HEK293 (cell line): Measurements from ENCODE around the gene TYW1B.
A peak's percentile ranks its signal among the peaks of the same experiment; 100 is the strongest.
"Not testable (repeated sequence)": the region's sequence is repeated elsewhere in the genome, so short reads cannot be mapped to it uniquely, and the experiment has no call there.

Experiments
- CTCF ChIA-PET: fragments of 350-600 bp; formaldehyde crosslinking; extraction: SDS; loops from one replicate; lab custom pipeline; 2021; ENCODE audit warnings: antibody characterized with exemption; lab: Yijun Ruan, JAX
- POLR2A ChIA-PET: fragments of 300-600 bp; formaldehyde crosslinking; extraction: SDS; loops from one replicate; lab custom pipeline; 2020; ENCODE audit warnings: antibody characterized with exemption, inconsistent platforms; lab: Yijun Ruan, JAX
- H3K27ac ChIP-seq: fragments of 200-500 bp; sonication (Bioruptor generic); 2 replicates; pipeline ENCODE4 v1.5.1; 2014; ENCODE audit warnings: low read depth, low read length, control low read depth, inconsistent platforms; ENCODE audit errors: extremely low read depth
- H3K36me3 ChIP-seq, 2 experiments: fragments of 200-500 bp in 1 of 2; sonication (Bioruptor generic) in 1 of 2; 1 replicate in 1 of 2; 2 replicates in 1 of 2; pipeline ENCODE4 v1.5.1; 2014 to 2017; ENCODE audit warnings: inconsistent platforms in 2 of 2, low read length in 2 of 2; ENCODE audit not compliant: control insufficient read depth in 2 of 2, insufficient read depth in 1 of 2
- H3K4me1 ChIP-seq: fragments of 200-500 bp; sonication (Bioruptor generic); 2 replicates; pipeline ENCODE4 v1.5.1; 2014; ENCODE audit warnings: mild to moderate bottlenecking, low read length, inconsistent platforms; ENCODE audit not compliant: control insufficient read depth, insufficient read depth
- H3K4me3 ChIP-seq: 2 replicates; pipeline ENCODE4 v1.5.1; 2011; ENCODE audit warnings: low read depth, mild to moderate bottlenecking, control low read depth, low read length, moderate library complexity
- H3K9me3 ChIP-seq: fragments of 200-500 bp; sonication (Bioruptor generic); 2 replicates; pipeline ENCODE4 v1.5.1; 2014; ENCODE audit warnings: low read depth, low read length, inconsistent platforms; ENCODE audit not compliant: control insufficient read depth, insufficient read depth
- ATF2 ChIP-seq: fragments of 450-650 bp; formaldehyde crosslinking; IDR thresholded peaks from 2 replicates; pipeline ENCODE4 v1.5.1; 2016; ENCODE audit warnings: missing biosample characterization, missing genetic modification characterization, low read depth
- BCL6B ChIP-seq: fragments of 450-650 bp; formaldehyde crosslinking; IDR thresholded peaks from 2 replicates; pipeline ENCODE4 v1.5.1; 2017; ENCODE audit warnings: missing biosample characterization, missing genetic modification characterization
- EGR2 ChIP-seq: fragments of 450-650 bp; formaldehyde crosslinking; IDR thresholded peaks from 2 replicates; pipeline ENCODE4 v1.5.1; 2016; ENCODE audit warnings: low read depth, missing biosample characterization, missing genetic modification characterization
- KLF16 ChIP-seq: fragments of 450-650 bp; formaldehyde crosslinking; IDR thresholded peaks from 2 replicates; pipeline ENCODE4 v1.5.1; 2017; ENCODE audit warnings: missing biosample characterization, missing genetic modification characterization
- PRDM10 ChIP-seq: fragments of 450-650 bp; formaldehyde crosslinking; IDR thresholded peaks from 2 replicates; pipeline ENCODE4 v1.5.1; 2016; ENCODE audit warnings: missing biosample characterization, missing genetic modification characterization
- ZBTB48 ChIP-seq: fragments of 450-650 bp; formaldehyde crosslinking; IDR thresholded peaks from 2 replicates; pipeline ENCODE4 v1.5.1; 2016; ENCODE audit warnings: missing biosample characterization, missing genetic modification characterization
- ZFHX2 ChIP-seq: fragments of 450-650 bp; formaldehyde crosslinking; conservative IDR thresholded peaks from 2 replicates; pipeline ENCODE4 v1.5.1; 2016; ENCODE audit warnings: missing biosample characterization, missing genetic modification characterization
- ZNF121 ChIP-seq: fragments of 450-650 bp; formaldehyde crosslinking; IDR thresholded peaks from 2 replicates; pipeline ENCODE4 v1.5.1; 2016; ENCODE audit warnings: missing biosample characterization, missing genetic modification characterization
- ZNF48 ChIP-seq: fragments of 450-650 bp; formaldehyde crosslinking; IDR thresholded peaks from 2 replicates; pipeline ENCODE4 v1.5.1; 2016; ENCODE audit warnings: missing biosample characterization, missing genetic modification characterization
- ZNF501 ChIP-seq: fragments of 450-650 bp; formaldehyde crosslinking; IDR thresholded peaks from 2 replicates; pipeline ENCODE4 v1.5.1; 2016; ENCODE audit warnings: missing biosample characterization, missing genetic modification characterization

Gene TYW1B

GRCh38 chr7:72546586-72547237 lies 281.3 kb downstream of the TYW1B start:
- H3K4me1 ChIP-seq, H3K36me3 ChIP-seq, CTCF ChIA-PET, H3K9me3 ChIP-seq, POLR2A ChIA-PET, H3K4me3 ChIP-seq, H3K27ac ChIP-seq: not testable (repeated sequence)
- TF ChIP-seq EGR2 (tag by site-specific recombination) (peak; percentile 62; the same call in 1 of the 2 replicates), ZFHX2 (tag by site-specific recombination) (peak; percentile 32; the same call in 1 of the 2 replicates)

GRCh38 chr7:72544531-72544930 lies 283.5 kb downstream of the TYW1B start:
- H3K9me3 ChIP-seq, POLR2A ChIA-PET, CTCF ChIA-PET, H3K4me1 ChIP-seq, H3K27ac ChIP-seq, H3K4me3 ChIP-seq, H3K36me3 ChIP-seq: not testable (repeated sequence)

GRCh38 chr7:72540923-72541322 lies 287.1 kb downstream of the TYW1B start:
- TF ChIP-seq ZNF121 (tag by site-specific recombination) (peak; percentile 52; the same call in 1 of the 2 replicates), BCL6B (no peak)
- TF ChIP-seq, all 188 proteins: peak for 1
- H3K4me1 ChIP-seq = no peaks in the 10 kb centered on the region
- H3K9me3 ChIP-seq = no peaks in the 10 kb centered on the region
- no peak overlapping the region for H3K27ac ChIP-seq
- no peaks in the 10 kb centered on the region for H3K36me3 ChIP-seq
- ChIA-PET CTCF (no interaction called here), POLR2A (no interaction called here)
- no peak overlapping the region for H3K4me3 ChIP-seq

GRCh38 chr7:72540106-72540611 lies 287.8 kb downstream of the TYW1B start:
- CTCF ChIA-PET = interaction anchor here (1.0 kb wide), 1 partner anchor 46 kb away, joined by 3 read pairs; no protein-coding TSS in a partner anchor
- Histone ChIP-seq H3K4me3 (no peak overlapping the region), H3K36me3 (no peaks in the 10 kb centered on the region), H3K27ac (no peak overlapping the region), H3K9me3 (no peaks in the 10 kb centered on the region), H3K4me1 (no peaks in the 10 kb centered on the region)
- POLR2A ChIA-PET = no interaction called here
- TF ChIP-seq KLF16 (tag by site-specific recombination) (no peak), ATF2 (tag by site-specific recombination) (no peak), ZBTB48 (tag by site-specific recombination) (no peak), ZNF501 (tag by site-specific recombination) (no peak), PRDM10 (no peak), ZNF48 (tag by site-specific recombination) (no peak)
